ENCODE data around the gene DIPK1C. TPM values are rescaled to one million over a fixed set of nuclear protein-coding genes. Genes with fewer than 3 reads are reported as not detected.

Gene DIPK1C
- not detected in 2 replicates for total RNA-seq

DNA sequence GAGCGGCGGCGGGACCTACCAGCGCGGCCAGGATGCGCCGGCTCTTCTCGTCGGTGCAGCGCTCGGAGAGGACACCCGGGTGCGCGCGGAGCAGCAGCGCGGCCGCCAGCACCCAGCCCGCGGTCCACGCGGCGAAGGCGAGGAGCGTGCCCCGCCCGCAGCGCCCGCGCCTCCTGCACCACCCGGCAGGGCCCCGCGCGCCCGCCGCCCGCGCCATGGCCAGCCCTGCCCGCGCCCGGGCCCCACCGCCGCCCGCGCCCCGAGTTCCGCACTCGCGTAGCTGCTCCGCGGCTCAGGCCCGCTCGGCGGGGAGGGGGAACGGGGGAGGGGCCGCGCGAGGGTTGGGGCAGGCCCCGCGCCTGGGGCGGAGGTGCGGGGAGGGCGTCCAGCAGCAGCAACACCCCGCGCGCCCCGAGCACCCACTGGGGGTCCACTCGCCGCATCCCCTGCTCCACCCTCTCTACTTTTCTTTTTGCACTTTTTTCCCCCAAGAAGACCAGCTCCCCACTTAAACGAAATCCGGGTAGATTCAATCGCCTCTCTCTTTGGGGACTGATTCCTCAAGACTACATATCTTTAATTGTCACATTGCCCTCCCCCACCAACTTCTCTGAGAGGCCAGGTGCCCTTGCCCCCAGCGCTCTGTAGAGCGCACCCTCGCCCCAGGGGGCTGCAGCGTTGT lies at the start of gene DIPK1C:
TSS of gene DIPK1C (minus strand) at position 266 of the 682 bp plus-strand sequence. CDS start at position 217, 49 bp downstream.

GRCh38 chr18:74495581-74496507 lies 38.7 kb upstream of the DIPK1C start, which contains the start of gene CNDP2:
TSS of gene CNDP2 (plus strand) at chr18:74496363. CDS start at chr18:74499974, 3,611 bp downstream.

Other genes starting within 250 kb of the DIPK1C start
- 35.5 and 92.3 TPM in 2 replicates for gene CYB5A, start 165.3 kb downstream of the DIPK1C start, total RNA-seq
- not detected in 2 replicates for gene C18orf63, start 141.5 kb downstream of the DIPK1C start, total RNA-seq
- gene CNDP2, start 39.1 kb upstream of the DIPK1C start, total RNA-seq, result 50.2 and 165 TPM in 2 replicates
- not detected in 2 replicates for gene CNDP1, start 77.2 kb upstream of the DIPK1C start, total RNA-seq
- 9.9 and 28.8 TPM in 2 replicates for gene ZNF407, start 140.6 kb upstream of the DIPK1C start, total RNA-seq

Data from bladder microvascular endothelial cell (primary cell).